ENCODE measurements around the gene DIP2B. TPM values are rescaled to one million over a fixed set of nuclear protein-coding genes. Genes with fewer than 3 reads are reported as not detected.
A peak's percentile ranks its signal among the peaks of the same experiment; 100 is the strongest.

The DIP2B gene
- total and polyA plus RNA-seq, 2 of the 13 experiments (the other 11 are each of a cell fraction or from before 2014, with no cell fraction given): 32.1 to 35.8 TPM

- TF ChIP-seq ZXDC (CRISPR knock-in tag; IDR thresholded peaks at IDR 0.05) (peak; percentile 50; the same call in 1 of the 2 replicates), ZNF121 (CRISPR knock-in tag; IDR thresholded peaks at IDR 0.05) (no peak), SETDB1 (CRISPR knock-in tag; IDR thresholded peaks at IDR 0.05; ENCODE audit: borderline replicate concordance) (no peak), TAF15 (IDR thresholded peaks at IDR 0.05; ENCODE audit: low read depth, low read length, poor library complexity, severe bottlenecking) (no peak), GABPA (IDR thresholded peaks at IDR 0.05; ENCODE audit: low read depth, low read length) (peak; percentile 54), GABPA (CRISPR knock-in tag; IDR thresholded peaks at IDR 0.05; ENCODE audit: low read depth) (peak; percentile 75), ZNF337 (CRISPR knock-in tag; IDR thresholded peaks at IDR 0.05; ENCODE audit: borderline replicate concordance, low read depth) (peak; percentile 20; the same call in 1 of the 2 replicates), SMAD9 (CRISPR knock-in tag; IDR thresholded peaks at IDR 0.05) (no peak), CEBPG (CRISPR knock-in tag; IDR thresholded peaks at IDR 0.05) (no peak), EZH2 (conservative IDR thresholded peaks at IDR 0.05; ENCODE audit: low read depth, low read length) (no peak), ZC3H13 (CRISPR knock-in tag; IDR thresholded peaks at IDR 0.05) (0 out of 2 replicates have a peak, but pooled peaks have one; percentile 40), MAF1 (CRISPR knock-in tag; IDR thresholded peaks at IDR 0.05; ENCODE audit: borderline replicate concordance) (no peak), MAFK (conservative IDR thresholded peaks at IDR 0.05 in 1 of 2, IDR thresholded peaks at IDR 0.05 in 1 of 2; ENCODE audit: low read length in 2 of 2) (no peak), FLYWCH1 (CRISPR knock-in tag; IDR thresholded peaks at IDR 0.05) (no peak), CBX1 (IDR thresholded peaks at IDR 0.05; ENCODE audit: low read depth) (peak; percentile 87), SAFB2 (CRISPR knock-in tag; IDR thresholded peaks at IDR 0.05; ENCODE audit: borderline replicate concordance, low read depth) (no peak; the same call in 1 of the 2 replicates), SALL1 (CRISPR knock-in tag; IDR thresholded peaks at IDR 0.05) (peak; percentile 86; the same call in 1 of the 2 replicates), KMT2B (CRISPR knock-in tag; IDR thresholded peaks at IDR 0.05) (peak; percentile 87), MYPOP (CRISPR knock-in tag; IDR thresholded peaks at IDR 0.05) (no peak; the same call in 1 of the 2 replicates), EED (CRISPR knock-in tag; IDR thresholded peaks at IDR 0.05) (0 out of 2 replicates have a peak, but pooled peaks have one; percentile 34), SAP130 (CRISPR knock-in tag; IDR thresholded peaks at IDR 0.05; ENCODE audit: low read depth) (peak; percentile 74), SNAPC4 (CRISPR knock-in tag; IDR thresholded peaks at IDR 0.05) (no peak), POGZ (CRISPR knock-in tag; IDR thresholded peaks at IDR 0.05) (peak; percentile 76)
These were observed 259.0 kb downstream of the DIP2B start, which contains the start of gene ATF1 (continued) for GRCh38 chr12:50763639-50764285.
